H9 (cell line): ENCODE measurements around the gene THBS2. TPM values are rescaled to one million over a fixed set of nuclear protein-coding genes. Genes with fewer than 3 reads are reported as not detected.

ENCODE experiments used
- DNase-seq: peaks from one replicate; pipeline ENCODE4 v3.0.0-alpha.2; 2017
- H2AFZ ChIP-seq: one replicate; pipeline ENCODE4 v1.6.1; 2013; ENCODE audit warnings: mild to moderate bottlenecking, low read length, control low read depth, moderate library complexity
- H2AK5ac ChIP-seq: 2 replicates; pipeline ENCODE4 v1.6.1; 2013; ENCODE audit warnings: low read length, control low read depth, mixed read lengths; ENCODE audit not compliant: insufficient read length
- H2BK120ac ChIP-seq: one replicate; pipeline ENCODE4 v1.6.1; 2013; ENCODE audit warnings: low read depth, mild to moderate bottlenecking, low read length, control low read depth, inconsistent platforms; ENCODE audit not compliant: poor library complexity, severe bottlenecking
- H2BK12ac ChIP-seq: 2 replicates; pipeline ENCODE4 v1.6.1; 2013; ENCODE audit warnings: low read length, control low read depth, mixed read lengths, low read depth; ENCODE audit not compliant: insufficient read length
- H2BK15ac ChIP-seq: 2 replicates; pipeline ENCODE4 v1.6.1; 2013; ENCODE audit warnings: low read depth, low read length, control low read depth
- H2BK20ac ChIP-seq: one replicate; pipeline ENCODE4 v1.6.1; 2013; ENCODE audit warnings: low read depth, mild to moderate bottlenecking, low read length, control low read depth, inconsistent platforms; ENCODE audit not compliant: poor library complexity, severe bottlenecking
- H2BK5ac ChIP-seq: 2 replicates; pipeline ENCODE4 v1.6.1; 2013; ENCODE audit warnings: low read length, control low read depth, mixed read lengths; ENCODE audit not compliant: insufficient read length
- H3K14ac ChIP-seq: 2 replicates; pipeline ENCODE4 v1.6.1; 2013; ENCODE audit warnings: low read length, control low read depth; ENCODE audit not compliant: insufficient read depth
- H3K18ac ChIP-seq: 2 replicates; pipeline ENCODE4 v1.6.1; 2013; ENCODE audit warnings: low read depth, mild to moderate bottlenecking, mixed read lengths, low read length, control low read depth; ENCODE audit not compliant: insufficient read length
- H3K23ac ChIP-seq: 2 replicates; pipeline ENCODE4 v1.6.1; 2013; ENCODE audit warnings: low read length, control low read depth, mixed read lengths, low read depth; ENCODE audit not compliant: insufficient read length
- H3K23me2 ChIP-seq: 2 replicates; pipeline ENCODE4 v1.6.1; 2013; ENCODE audit warnings: low read depth, mild to moderate bottlenecking, mixed read lengths, low read length, control low read depth; ENCODE audit not compliant: insufficient read length, poor library complexity, severe bottlenecking
- H3K27ac ChIP-seq: 2 replicates; pipeline ENCODE4 v1.5.1; 2013; ENCODE audit warnings: low read length, control low read depth, mixed read lengths, low read depth; ENCODE audit not compliant: insufficient read length
- H3K27me3 ChIP-seq: 2 replicates; pipeline ENCODE4 v1.6.1; 2013; ENCODE audit warnings: low read length, control low read depth, inconsistent platforms; ENCODE audit not compliant: insufficient read depth
- H3K4ac ChIP-seq: 2 replicates; pipeline ENCODE4 v1.6.1; 2013; ENCODE audit warnings: low read depth, mild to moderate bottlenecking, control low read depth, inconsistent platforms, low read length, moderate library complexity
- H3K4me1 ChIP-seq: 2 replicates; pipeline ENCODE4 v1.6.1; 2013; ENCODE audit warnings: low read length, control low read depth, inconsistent platforms; ENCODE audit not compliant: insufficient read depth
- H3K4me2 ChIP-seq: 2 replicates; pipeline ENCODE4 v1.6.1; 2013; ENCODE audit warnings: low read length, control low read depth, mixed read lengths; ENCODE audit not compliant: insufficient read length, insufficient read depth
- H3K56ac ChIP-seq: 2 replicates; pipeline ENCODE4 v1.6.1; 2013; ENCODE audit warnings: low read depth, mild to moderate bottlenecking, mixed read lengths, low read length, control low read depth; ENCODE audit not compliant: insufficient read length
- H3K79me1 ChIP-seq: 2 replicates; pipeline ENCODE4 v1.6.1; 2013; ENCODE audit warnings: low read depth, mild to moderate bottlenecking, moderate library complexity, low read length, control low read depth, inconsistent platforms; ENCODE audit not compliant: insufficient read depth, poor library complexity, severe bottlenecking
- H3K79me2 ChIP-seq: 2 replicates; pipeline ENCODE4 v1.6.1; 2013; ENCODE audit warnings: low read length, control low read depth, inconsistent platforms; ENCODE audit not compliant: insufficient read depth
- H3K9ac ChIP-seq: 2 replicates; pipeline ENCODE4 v1.6.1; 2013; ENCODE audit warnings: low read length, control low read depth, mixed read lengths; ENCODE audit not compliant: insufficient read length; ENCODE audit errors: extremely low read depth
- H3K9me3 ChIP-seq: one replicate; pipeline ENCODE4 v1.6.1; 2013; ENCODE audit warnings: low read depth, low read length, inconsistent platforms; ENCODE audit not compliant: control insufficient read depth
- H3T11ph ChIP-seq: one replicate; pipeline ENCODE4 v1.6.1; 2013; ENCODE audit warnings: mild to moderate bottlenecking, low read length, control low read depth, inconsistent platforms
- H4K20me1 ChIP-seq: one replicate; pipeline ENCODE4 v1.6.1; 2013; ENCODE audit not compliant: control insufficient read depth, insufficient read length, insufficient read depth
- H4K5ac ChIP-seq: 2 replicates; pipeline ENCODE4 v1.6.1; 2013; ENCODE audit warnings: low read depth, mild to moderate bottlenecking, mixed read lengths, low read length, control low read depth; ENCODE audit not compliant: insufficient read length
- H4K8ac ChIP-seq: replicated peaks from 2 replicates; pipeline ENCODE4 v1.6.1; 2013; ENCODE audit warnings: low read length, control low read depth, mixed read lengths, low read depth; ENCODE audit not compliant: insufficient read length
- H4K91ac ChIP-seq: 2 replicates; pipeline ENCODE4 v1.6.1; 2013; ENCODE audit warnings: low read depth, mild to moderate bottlenecking, moderate library complexity, mixed read lengths, low read length, control low read depth; ENCODE audit not compliant: insufficient read length
- H3K27ac Mint-ChIP-seq, 3 experiments: 2 replicates in 2 of 3; 3 replicates in 1 of 3; pipeline ENCODE4 v1.8.0; 2020 to 2021; ENCODE audit warnings: mixed read lengths in 3 of 3, mild to moderate bottlenecking in 1 of 3, moderate library complexity in 1 of 3
- H3K27me3 Mint-ChIP-seq: 2 replicates; pipeline ENCODE4 v1.8.0; 2021; ENCODE audit warnings: low read depth, mild to moderate bottlenecking, moderate library complexity, mixed read lengths
- H3K36me3 Mint-ChIP-seq, 3 experiments: 2 replicates in 2 of 3; 3 replicates in 1 of 3; pipeline ENCODE4 v1.8.0; 2020 to 2021; ENCODE audit warnings: low read depth in 3 of 3, mixed read lengths in 3 of 3; ENCODE audit not compliant: insufficient read depth in 1 of 3
- H3K4me1 Mint-ChIP-seq, 2 experiments: 2 replicates each; pipeline ENCODE4 v1.8.0; 2020; ENCODE audit warnings: mixed read lengths in 2 of 2
- H3K4me3 Mint-ChIP-seq, 2 experiments: 2 replicates in 1 of 2; 3 replicates in 1 of 2; pipeline ENCODE4 v1.8.0; 2020 to 2021; ENCODE audit warnings: mild to moderate bottlenecking in 2 of 2, mixed read lengths in 2 of 2, moderate library complexity in 1 of 2
- H3K9me3 Mint-ChIP-seq, 2 experiments: 2 replicates in 1 of 2; 3 replicates in 1 of 2; pipeline ENCODE4 v1.8.0; 2020; ENCODE audit warnings: mild to moderate bottlenecking in 2 of 2, mixed read lengths in 2 of 2, moderate library complexity in 1 of 2
- WGBS: extraction: QIAGEN DNeasy Blood & Tissue Kit; methylation state at CpG from one replicate; pipeline ENCODE4 v1.1.7; 2013; ENCODE audit warnings: missing lambda C conversion rate, low lambda C conversion rate, mixed read lengths; ENCODE audit not compliant: insufficient read length; ENCODE audit errors: extremely low coverage; 5-methylcytosine and 5-hydroxymethylcytosine counted together
- total RNA-seq: library from RNA; stranded (reverse); gene quantifications from 2 replicates; pipeline ENCODE4 v1.2.1, GENCODE V29; 2021
- TF ChIP-seq, protein P1 (sequence below): fragments of 200-600 bp; sonication (generic); conservative IDR thresholded peaks from 3 replicates; pipeline ENCODE4 v1.8.0; 2021; ENCODE audit warnings: antibody characterized with exemption, mild to moderate bottlenecking

THBS2 gene
- total RNA-seq, 1 experiment from 2014 or later = 14.7 TPM

DNA sequence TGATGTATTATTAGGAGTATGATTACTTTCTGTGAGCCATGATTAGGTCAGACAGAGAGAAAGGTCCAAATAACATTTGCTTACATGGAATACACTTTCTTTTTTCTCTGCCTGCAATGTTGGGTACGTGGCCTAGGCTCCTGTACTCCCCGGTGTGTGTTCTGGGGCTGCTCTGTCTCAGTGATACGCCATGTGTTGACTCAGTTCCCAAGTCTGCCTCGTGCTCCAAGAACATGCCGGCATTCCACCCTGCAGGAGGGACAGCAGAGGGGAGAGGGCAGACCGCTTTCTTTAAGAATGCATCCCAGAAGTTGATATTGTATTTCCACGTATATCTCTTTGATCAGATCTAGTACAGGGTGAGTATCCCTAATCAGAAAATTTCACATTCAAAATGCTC lies 33.3 kb upstream of the THBS2 start:
- no peak overlapping the region for H4K91ac ChIP-seq
- no peak overlapping the region for H3K9ac ChIP-seq
- no peak overlapping the region for H3K18ac ChIP-seq
- H2BK5ac ChIP-seq = no peak overlapping the region
- no peak for DNase-seq
- no peaks in the 10 kb centered on the region for H3K79me2 ChIP-seq
- H3T11ph ChIP-seq = no peak overlapping the region
- no peak overlapping the region for H3K27ac ChIP-seq
- no peak overlapping the region for H4K5ac ChIP-seq
- H2BK12ac ChIP-seq = no peak overlapping the region
- H3K23ac ChIP-seq = no peak overlapping the region
- no peak overlapping the region for H2AK5ac ChIP-seq
- H3K4me2 ChIP-seq = no peak overlapping the region
- H2BK120ac ChIP-seq = no peak overlapping the region
- H3K56ac ChIP-seq = no peak overlapping the region
- H4K20me1 ChIP-seq = no peaks in the 10 kb centered on the region
- H3K4me1 ChIP-seq = no peaks in the 10 kb centered on the region
- Mint-ChIP-seq H3K4me1 (peaks cover under 1% of the 10 kb centered on the region in 2 experiments; a peak in 2 of 4 replicates), H3K27ac (no peak overlapping the region), H3K9me3 (no peaks in the 10 kb centered on the region), H3K36me3 (no peaks in the 10 kb centered on the region), H3K4me3 (no peak overlapping the region), H3K27me3 (no peaks in the 10 kb centered on the region; the same call in none of the 2 replicates)
- no peaks in the 10 kb centered on the region for H3K23me2 ChIP-seq
- no peak overlapping the region for H2BK15ac ChIP-seq
- H3K4ac ChIP-seq = no peak overlapping the region
- H3K14ac ChIP-seq = no peak overlapping the region
- no peaks in the 10 kb centered on the region for H3K27me3 ChIP-seq
- H3K79me1 ChIP-seq = no peaks in the 10 kb centered on the region
- WGBS = no CpG with 5 or more reads among the region's 7 CpGs
- no peaks in the 10 kb centered on the region for H3K9me3 ChIP-seq
- TF ChIP-seq, protein P1, sequence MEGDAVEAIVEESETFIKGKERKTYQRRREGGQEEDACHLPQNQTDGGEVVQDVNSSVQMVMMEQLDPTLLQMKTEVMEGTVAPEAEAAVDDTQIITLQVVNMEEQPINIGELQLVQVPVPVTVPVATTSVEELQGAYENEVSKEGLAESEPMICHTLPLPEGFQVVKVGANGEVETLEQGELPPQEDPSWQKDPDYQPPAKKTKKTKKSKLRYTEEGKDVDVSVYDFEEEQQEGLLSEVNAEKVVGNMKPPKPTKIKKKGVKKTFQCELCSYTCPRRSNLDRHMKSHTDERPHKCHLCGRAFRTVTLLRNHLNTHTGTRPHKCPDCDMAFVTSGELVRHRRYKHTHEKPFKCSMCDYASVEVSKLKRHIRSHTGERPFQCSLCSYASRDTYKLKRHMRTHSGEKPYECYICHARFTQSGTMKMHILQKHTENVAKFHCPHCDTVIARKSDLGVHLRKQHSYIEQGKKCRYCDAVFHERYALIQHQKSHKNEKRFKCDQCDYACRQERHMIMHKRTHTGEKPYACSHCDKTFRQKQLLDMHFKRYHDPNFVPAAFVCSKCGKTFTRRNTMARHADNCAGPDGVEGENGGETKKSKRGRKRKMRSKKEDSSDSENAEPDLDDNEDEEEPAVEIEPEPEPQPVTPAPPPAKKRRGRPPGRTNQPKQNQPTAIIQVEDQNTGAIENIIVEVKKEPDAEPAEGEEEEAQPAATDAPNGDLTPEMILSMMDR = no peak
- no peak overlapping the region for H2BK20ac ChIP-seq
- no peak overlapping the region for H2AFZ ChIP-seq
- H4K8ac ChIP-seq = no peak overlapping the region
